ENCODE results near the gene SPAG8.
A peak's percentile ranks its signal among the peaks of the same experiment; 100 is the strongest.

SPAG8 gene

DNA sequence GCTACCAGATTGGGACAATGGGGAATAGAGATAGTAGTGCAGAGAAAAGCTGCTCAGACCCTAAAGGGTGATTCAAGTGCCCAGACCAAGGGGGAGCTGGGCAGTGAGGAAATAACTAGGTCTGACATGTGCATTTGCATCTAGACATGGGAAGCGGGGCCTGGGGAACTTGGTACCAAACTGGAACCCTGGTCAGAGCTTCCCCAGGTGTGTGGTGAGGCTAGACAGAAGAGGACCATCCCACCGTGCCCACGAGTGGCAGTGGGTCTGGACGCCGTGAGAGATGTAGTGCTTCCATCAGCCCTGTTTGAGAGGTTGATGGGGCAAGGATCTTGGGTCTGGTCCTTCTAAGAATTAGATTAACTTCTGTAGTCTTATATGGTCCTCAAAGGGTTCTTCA is 24.5 kb upstream of the SPAG8 start:
- H3K9me3 ChIP-seq (replicated peaks; ENCODE audit: insufficient read depth, low read length): no peaks in the 10 kb centered on the region
- H3K9me2 ChIP-seq (replicated peaks; ENCODE audit: insufficient read depth, low read length): no peaks in the 10 kb centered on the region
- H3K4me1 ChIP-seq (ENCODE audit: low read length): peaks cover 28% of the 10 kb centered on the region
- no peak overlapping the region for H3K4me3 ChIP-seq (ENCODE audit: low read length)
- no peaks in the 10 kb centered on the region for H3K36me3 ChIP-seq (replicated peaks; ENCODE audit: insufficient read depth, low read length)
- no peak overlapping the region for H3K27ac ChIP-seq (ENCODE audit: low read length)
- peaks cover 10% of the 10 kb centered on the region for H3F3A ChIP-seq (ENCODE audit: insufficient read depth, low read length)
- H3K9ac ChIP-seq (ENCODE audit: low read length): no peak overlapping the region
- no peak overlapping the region for H3K4me2 ChIP-seq (ENCODE audit: low read depth, low read length)
- H2AFZ ChIP-seq (ENCODE audit: low read length): no peak overlapping the region
- H3K79me2 ChIP-seq (ENCODE audit: low read length): no peaks in the 10 kb centered on the region
- DNase-seq: no peak
- TF ChIP-seq EZH2 (optimal IDR thresholded peaks at IDR 0.05; ENCODE audit: low read depth, low read length) (no peak), EZH2phosphoT487 (IDR thresholded peaks at IDR 0.05; ENCODE audit: low read length) (no peak)
- TF ChIP-seq, protein P1, sequence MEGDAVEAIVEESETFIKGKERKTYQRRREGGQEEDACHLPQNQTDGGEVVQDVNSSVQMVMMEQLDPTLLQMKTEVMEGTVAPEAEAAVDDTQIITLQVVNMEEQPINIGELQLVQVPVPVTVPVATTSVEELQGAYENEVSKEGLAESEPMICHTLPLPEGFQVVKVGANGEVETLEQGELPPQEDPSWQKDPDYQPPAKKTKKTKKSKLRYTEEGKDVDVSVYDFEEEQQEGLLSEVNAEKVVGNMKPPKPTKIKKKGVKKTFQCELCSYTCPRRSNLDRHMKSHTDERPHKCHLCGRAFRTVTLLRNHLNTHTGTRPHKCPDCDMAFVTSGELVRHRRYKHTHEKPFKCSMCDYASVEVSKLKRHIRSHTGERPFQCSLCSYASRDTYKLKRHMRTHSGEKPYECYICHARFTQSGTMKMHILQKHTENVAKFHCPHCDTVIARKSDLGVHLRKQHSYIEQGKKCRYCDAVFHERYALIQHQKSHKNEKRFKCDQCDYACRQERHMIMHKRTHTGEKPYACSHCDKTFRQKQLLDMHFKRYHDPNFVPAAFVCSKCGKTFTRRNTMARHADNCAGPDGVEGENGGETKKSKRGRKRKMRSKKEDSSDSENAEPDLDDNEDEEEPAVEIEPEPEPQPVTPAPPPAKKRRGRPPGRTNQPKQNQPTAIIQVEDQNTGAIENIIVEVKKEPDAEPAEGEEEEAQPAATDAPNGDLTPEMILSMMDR (IDR thresholded peaks at IDR 0.05; ENCODE audit: low read length): no peak
- no peaks in the 10 kb centered on the region for H4K20me1 ChIP-seq (ENCODE audit: insufficient read depth, low read length)
- H3K27me3 ChIP-seq (replicated peaks; ENCODE audit: insufficient read depth, low read length): no peaks in the 10 kb centered on the region

DNA sequence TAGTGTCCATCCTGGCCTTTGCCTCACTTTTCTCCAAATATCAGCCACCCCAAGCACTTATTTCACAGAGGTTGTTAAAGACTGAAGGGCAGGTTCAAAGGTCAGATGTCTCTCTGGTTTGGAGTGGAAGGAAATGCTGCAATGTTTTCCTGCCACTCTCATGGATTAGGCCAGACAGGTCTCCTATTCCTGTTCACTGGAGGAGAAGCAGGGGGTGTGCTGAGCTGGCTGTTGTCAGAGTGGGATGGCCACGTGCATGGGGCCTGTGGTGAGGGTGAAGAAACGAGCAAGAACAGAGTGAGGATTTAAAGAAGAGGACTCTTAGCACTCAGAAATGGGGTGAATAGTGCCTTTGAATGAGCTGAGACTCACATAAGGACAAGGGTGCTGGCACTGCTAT is 23.7 kb upstream of the SPAG8 start:
- H3K4me1 ChIP-seq (ENCODE audit: low read length): peaks cover 28% of the 10 kb centered on the region
- no peak overlapping the region for H3K4me2 ChIP-seq (ENCODE audit: low read depth, low read length)
- H3K9me3 ChIP-seq (replicated peaks; ENCODE audit: insufficient read depth, low read length): no peaks in the 10 kb centered on the region
- H3K27me3 ChIP-seq (replicated peaks; ENCODE audit: insufficient read depth, low read length): no peaks in the 10 kb centered on the region
- no peaks in the 10 kb centered on the region for H3K36me3 ChIP-seq (replicated peaks; ENCODE audit: insufficient read depth, low read length)
- H3K9ac ChIP-seq (ENCODE audit: low read length): no peak overlapping the region
- H3K27ac ChIP-seq (ENCODE audit: low read length): no peak overlapping the region
- no peaks in the 10 kb centered on the region for H3K79me2 ChIP-seq (ENCODE audit: low read length)
- H4K20me1 ChIP-seq (ENCODE audit: insufficient read depth, low read length): no peaks in the 10 kb centered on the region
- H3K9me2 ChIP-seq (replicated peaks; ENCODE audit: insufficient read depth, low read length): no peaks in the 10 kb centered on the region
- TF ChIP-seq, protein P1 (IDR thresholded peaks at IDR 0.05; ENCODE audit: low read length): no peak
- TF ChIP-seq EZH2 (optimal IDR thresholded peaks at IDR 0.05; ENCODE audit: low read depth, low read length): no peak
- TF ChIP-seq EZH2phosphoT487 (IDR thresholded peaks at IDR 0.05; ENCODE audit: low read length): no peak
- no peak for DNase-seq
- no peak overlapping the region for H2AFZ ChIP-seq (ENCODE audit: low read length)
- H3K4me3 ChIP-seq (ENCODE audit: low read length): no peak overlapping the region
- peaks cover 10% of the 10 kb centered on the region for H3F3A ChIP-seq (ENCODE audit: insufficient read depth, low read length)

DNA sequence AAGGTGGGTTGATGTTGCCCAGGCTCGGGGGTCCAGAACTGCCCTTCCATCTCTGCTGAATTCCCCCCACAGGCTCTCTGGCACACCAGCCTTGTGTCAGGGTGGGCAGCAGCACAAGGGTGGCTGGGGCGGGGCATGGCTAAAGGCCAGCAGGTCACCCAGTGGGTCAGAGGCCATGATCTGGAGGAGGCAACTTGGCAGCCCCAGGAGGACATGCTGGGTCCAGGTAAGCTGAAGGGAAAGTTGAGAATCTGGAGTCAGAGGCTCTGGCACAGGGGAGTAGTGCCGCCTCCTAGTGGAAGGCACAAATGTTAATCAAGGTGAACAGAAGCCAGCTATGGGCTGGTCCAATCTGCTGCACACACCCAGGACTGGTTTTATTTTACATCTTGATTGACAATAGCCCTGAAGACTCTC is 23.2 kb upstream of the SPAG8 start:
- Histone ChIP-seq H3K4me2 (ENCODE audit: low read depth, low read length) (no peak overlapping the region), H4K20me1 (ENCODE audit: insufficient read depth, low read length) (no peaks in the 10 kb centered on the region), H3K27me3 (replicated peaks; ENCODE audit: insufficient read depth, low read length) (no peaks in the 10 kb centered on the region), H3K9me3 (replicated peaks; ENCODE audit: insufficient read depth, low read length) (no peaks in the 10 kb centered on the region), H3K79me2 (ENCODE audit: low read length) (no peaks in the 10 kb centered on the region), H3K9ac (ENCODE audit: low read length) (no peak overlapping the region), H3K4me1 (ENCODE audit: low read length) (peaks cover 30% of the 10 kb centered on the region), H3F3A (ENCODE audit: insufficient read depth, low read length) (peaks cover 10% of the 10 kb centered on the region), H2AFZ (ENCODE audit: low read length) (no peak overlapping the region), H3K9me2 (replicated peaks; ENCODE audit: insufficient read depth, low read length) (no peaks in the 10 kb centered on the region), H3K36me3 (replicated peaks; ENCODE audit: insufficient read depth, low read length) (no peaks in the 10 kb centered on the region), H3K4me3 (ENCODE audit: low read length) (no peak overlapping the region), H3K27ac (ENCODE audit: low read length) (no peak overlapping the region)
- no peak for DNase-seq
- TF ChIP-seq, protein P1 (IDR thresholded peaks at IDR 0.05; ENCODE audit: low read length): peak; percentile 32
- TF ChIP-seq EZH2phosphoT487 (IDR thresholded peaks at IDR 0.05; ENCODE audit: low read length) (no peak), EZH2 (optimal IDR thresholded peaks at IDR 0.05; ENCODE audit: low read depth, low read length) (no peak)

All from MM.1S (cell line).